CD4-positive, alpha-beta T cell (primary cell): ENCODE results near the gene LCNL1. TPM values are rescaled to one million over a fixed set of nuclear protein-coding genes. Genes with fewer than 3 reads are reported as not detected.

Experiments used
- ATAC-seq: fragments of 200-7000 bp; cut with Tn5 transposase; one replicate; pipeline ENCODE4 v1.10.0; 2022; ENCODE audit warnings: mild to moderate bottlenecking; ENCODE audit not compliant: poor library complexity
- CTCF ChIA-PET: fragments of 350-600 bp; sonication (Branson Sonifier 250); formaldehyde crosslinking; loops from one replicate; lab custom pipeline; 2021; ENCODE audit warnings: antibody characterized with exemption, inconsistent platforms; lab: Charles Lee
- POLR2A ChIA-PET: fragments of 350-600 bp; sonication (Branson Sonifier 250); formaldehyde crosslinking; loops from one replicate; lab custom pipeline; 2021; ENCODE audit warnings: antibody characterized with exemption, inconsistent platforms; lab: Charles Lee
- DNase-seq, 14 experiments: peaks; one replicate each; pipeline ENCODE4 v3.0.0-alpha.2; 2013 to 2020; ENCODE audit warnings: mixed read lengths in 2 of 14
- H3K27ac ChIP-seq, 2 donors: one replicate each; pipeline versions ENCODE4 v1.5.1 to v1.7.0; 2013; ENCODE audit warnings: low read length in 2 of 2, low read depth in 1 of 2, mild to moderate bottlenecking in 1 of 2
- H3K27me3 ChIP-seq, 2 experiments: 1 replicate in 1 of 2; 2 replicates in 1 of 2; pipeline versions ENCODE4 v1.6.1 to v1.7.0; 2013; ENCODE audit warnings: low read length in 2 of 2, control low read depth in 1 of 2, mild to moderate bottlenecking in 1 of 2, moderate library complexity in 1 of 2; ENCODE audit not compliant: insufficient read depth in 2 of 2, control insufficient read depth in 1 of 2
- H3K36me3 ChIP-seq: one replicate; pipeline ENCODE4 v1.6.1; 2013; ENCODE audit warnings: low read length, control low read depth; ENCODE audit not compliant: insufficient read depth
- H3K4me1 ChIP-seq: one replicate; pipeline ENCODE4 v1.6.1; 2013; ENCODE audit warnings: low read length, control low read depth; ENCODE audit not compliant: insufficient read depth
- H3K4me3 ChIP-seq: one replicate; pipeline ENCODE4 v1.5.1; 2013; ENCODE audit warnings: mild to moderate bottlenecking, low read length, moderate library complexity
- H3K9me3 ChIP-seq, 2 experiments: 1 replicate in 1 of 2; 2 replicates in 1 of 2; pipeline versions ENCODE4 v1.6.1 to v1.7.0; 2013; ENCODE audit warnings: low read length in 2 of 2, mild to moderate bottlenecking in 2 of 2, control low read depth in 1 of 2, moderate library complexity in 1 of 2; ENCODE audit not compliant: control insufficient read depth in 1 of 2, insufficient read depth in 1 of 2
- H3K27ac Mint-ChIP-seq: one replicate; pipeline ENCODE4 v1.8.0; 2020; ENCODE audit warnings: mixed read lengths
- H3K27me3 Mint-ChIP-seq: one replicate; pipeline ENCODE4 v1.8.0; 2021; ENCODE audit warnings: mixed read lengths
- H3K36me3 Mint-ChIP-seq: one replicate; pipeline ENCODE4 v1.8.0; 2021; ENCODE audit warnings: low read depth, mixed read lengths
- H3K4me1 Mint-ChIP-seq: one replicate; pipeline ENCODE4 v1.8.0; 2021; ENCODE audit warnings: low read depth, mixed read lengths
- H3K4me3 Mint-ChIP-seq: one replicate; pipeline ENCODE4 v1.8.0; 2020; ENCODE audit warnings: mild to moderate bottlenecking, mixed read lengths
- H3K9me3 Mint-ChIP-seq: one replicate; pipeline ENCODE4 v1.8.0; 2020; ENCODE audit warnings: mixed read lengths
- intact Hi-C, 2 experiments: fragments of 100-400 bp; cut with DNase I in 1 of 2; cut with micrococcal nuclease in 1 of 2; formaldehyde crosslinking; loops; one replicate each; pipeline versions ENCODE4 v1.15.1 to v1.9.0; 2023 to 2025; cut with DNase I, micrococcal nuclease
- total RNA-seq, 174 experiments: library from RNA in 2 of 174; stranded (reverse) in 2 of 174; gene quantifications; one replicate each; pipeline ENCODE4 v1.2.3 and lab custom pipeline; 2021 to 2026
- TF ChIP-seq, protein P1 (sequence below): fragments of 200-600 bp; IDR thresholded peaks from one replicate; pipeline ENCODE4 v1.8.0; 2022; ENCODE audit warnings: antibody characterized with exemption, mild to moderate bottlenecking

The LCNL1 gene
- total RNA-seq, 2 experiments from 2014 or later, result 0.93 to 1.0 TPM

DNA sequence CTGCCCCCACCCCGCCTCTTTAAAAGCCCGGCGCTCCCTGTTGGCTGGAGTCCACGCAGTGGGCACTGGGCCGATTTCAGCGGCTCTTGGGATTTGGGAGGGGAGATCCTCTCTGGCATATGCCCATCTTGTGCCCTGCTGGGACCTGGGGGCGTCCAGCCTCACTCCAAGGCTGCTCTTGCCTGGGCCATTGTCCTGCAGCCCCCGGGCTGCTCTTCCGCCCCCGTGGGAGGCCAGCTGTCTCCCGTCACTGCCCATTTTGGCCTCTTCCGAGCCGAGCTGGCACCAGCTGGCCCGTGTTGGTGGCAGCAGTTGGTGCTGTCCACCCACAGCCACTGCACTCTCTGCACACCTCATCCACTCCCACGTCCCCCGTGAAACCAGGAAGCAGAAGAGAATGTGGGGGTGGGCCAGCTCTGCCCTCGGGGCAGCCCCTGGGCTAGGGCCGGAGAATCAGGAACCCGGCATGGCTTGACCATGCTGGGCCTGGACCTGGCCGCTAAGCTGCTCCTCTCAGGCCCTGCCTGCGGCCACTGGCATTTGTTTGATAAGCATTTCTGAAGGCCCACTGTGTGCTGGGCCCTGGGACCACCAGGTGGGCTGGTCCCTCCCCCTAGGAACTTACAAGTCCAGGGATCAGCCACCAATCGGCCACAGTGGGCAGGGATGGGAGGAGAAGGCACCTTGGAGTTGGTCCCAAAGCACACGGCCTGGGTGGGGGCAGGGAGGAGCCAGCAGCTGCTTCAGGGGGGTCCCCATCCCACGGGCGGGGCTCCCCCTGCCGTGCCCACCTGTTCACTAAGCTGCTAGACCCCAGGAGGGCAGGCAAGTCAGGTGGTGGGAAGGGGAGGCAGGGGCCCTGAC lies 35.5 kb upstream of the LCNL1 start:
- ChIA-PET CTCF (interaction anchor here (1.2 to 2.2 kb wide), 4 partner anchors 74 to 88 kb away, joined by 3 to 13 read pairs (median 4); partner anchors contain the start of gene FUT7), POLR2A (interaction anchor here (1.2 to 1.3 kb wide), 2 partner anchors 45 to 87 kb away, joined by 3 to 4 read pairs; partner anchors contain the start of gene PAXX)
- ATAC-seq (no peak), DNase-seq (no peak)
- TF ChIP-seq, protein P1, sequence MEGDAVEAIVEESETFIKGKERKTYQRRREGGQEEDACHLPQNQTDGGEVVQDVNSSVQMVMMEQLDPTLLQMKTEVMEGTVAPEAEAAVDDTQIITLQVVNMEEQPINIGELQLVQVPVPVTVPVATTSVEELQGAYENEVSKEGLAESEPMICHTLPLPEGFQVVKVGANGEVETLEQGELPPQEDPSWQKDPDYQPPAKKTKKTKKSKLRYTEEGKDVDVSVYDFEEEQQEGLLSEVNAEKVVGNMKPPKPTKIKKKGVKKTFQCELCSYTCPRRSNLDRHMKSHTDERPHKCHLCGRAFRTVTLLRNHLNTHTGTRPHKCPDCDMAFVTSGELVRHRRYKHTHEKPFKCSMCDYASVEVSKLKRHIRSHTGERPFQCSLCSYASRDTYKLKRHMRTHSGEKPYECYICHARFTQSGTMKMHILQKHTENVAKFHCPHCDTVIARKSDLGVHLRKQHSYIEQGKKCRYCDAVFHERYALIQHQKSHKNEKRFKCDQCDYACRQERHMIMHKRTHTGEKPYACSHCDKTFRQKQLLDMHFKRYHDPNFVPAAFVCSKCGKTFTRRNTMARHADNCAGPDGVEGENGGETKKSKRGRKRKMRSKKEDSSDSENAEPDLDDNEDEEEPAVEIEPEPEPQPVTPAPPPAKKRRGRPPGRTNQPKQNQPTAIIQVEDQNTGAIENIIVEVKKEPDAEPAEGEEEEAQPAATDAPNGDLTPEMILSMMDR, result no peak
- no peak overlapping the region for H3K27ac ChIP-seq
- Mint-ChIP-seq H3K4me1 (peaks cover 10% of the 10 kb centered on the region), H3K36me3 (peaks cover 5% of the 10 kb centered on the region), H3K27ac (no peak overlapping the region), H3K9me3 (no peaks in the 10 kb centered on the region), H3K27me3 (no peaks in the 10 kb centered on the region), H3K4me3 (peak overlapping the region; percentile 34)
- peaks cover 10% of the 10 kb centered on the region for H3K36me3 ChIP-seq
- H3K9me3 ChIP-seq, result no peaks in the 10 kb centered on the region
- intact Hi-C loops, result loop anchor here in 1 of 2 experiments (10.0 kb wide), 1 partner anchor 102 kb away; the partner anchor contains the start of genes AJM1 and PHPT1
- no peaks in the 10 kb centered on the region for H3K27me3 ChIP-seq
- H3K4me3 ChIP-seq, result no peak overlapping the region
- peaks cover 57% of the 10 kb centered on the region for H3K4me1 ChIP-seq

DNA sequence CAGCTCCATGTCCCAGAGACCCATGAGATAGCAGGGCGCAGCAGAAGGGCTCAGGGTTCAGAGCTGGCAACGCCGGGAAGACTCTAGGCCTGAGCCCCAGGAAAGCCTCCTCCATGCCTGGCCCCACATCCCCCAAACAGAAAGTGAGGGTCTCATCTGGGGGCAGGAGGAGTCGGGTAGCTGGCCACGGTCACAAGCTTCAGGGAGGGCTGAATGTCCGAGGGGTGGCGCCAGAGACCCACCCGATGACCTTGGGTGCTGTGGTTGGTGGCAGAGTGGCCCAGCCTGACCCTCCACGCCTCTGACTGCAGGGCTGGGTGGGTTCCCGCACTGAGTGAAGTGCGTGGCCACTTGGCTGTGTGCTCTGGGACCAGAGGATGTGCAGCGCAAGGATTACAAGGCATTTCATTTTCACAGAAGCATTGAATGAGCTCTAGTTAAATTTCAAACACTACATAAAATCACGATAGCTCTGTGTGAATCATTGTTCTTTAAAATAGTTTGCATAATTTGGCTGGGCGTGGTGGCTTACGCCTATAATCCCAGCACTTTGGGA lies 34.8 kb upstream of the LCNL1 start:
- TF ChIP-seq, protein P1, result peak; percentile 16
- Histone ChIP-seq H3K27me3 (no peaks in the 10 kb centered on the region), H3K4me3 (no peak overlapping the region), H3K4me1 (peaks cover 51% of the 10 kb centered on the region), H3K36me3 (peaks cover 3% of the 10 kb centered on the region), H3K9me3 (no peaks in the 10 kb centered on the region), H3K27ac (no peak overlapping the region)
- H3K36me3 Mint-ChIP-seq, result no peaks in the 10 kb centered on the region
- intact Hi-C loops, result loop anchor here in 1 of 2 experiments (10.0 kb wide), 1 partner anchor 103 kb away; the partner anchor contains the start of genes AJM1 and PHPT1
- H3K9me3 Mint-ChIP-seq, result no peaks in the 10 kb centered on the region
- H3K4me1 Mint-ChIP-seq, result peaks cover 10% of the 10 kb centered on the region
- H3K4me3 Mint-ChIP-seq, result peak overlapping the region; percentile 65
- peak in 3 of 14 experiments; percentile 4 to 40 (median 28) for DNase-seq
- no peak for ATAC-seq
- ChIA-PET POLR2A (interaction anchor here (0.8 to 1.3 kb wide), 4 partner anchors 12 to 86 kb away, joined by 3 to 4 read pairs (median 4); partner anchors contain the start of gene PAXX), CTCF (interaction anchor here (1.2 to 2.2 kb wide), 4 partner anchors 75 to 87 kb away, joined by 3 to 13 read pairs (median 4); partner anchors contain the start of gene FUT7)
- no peaks in the 10 kb centered on the region for H3K27me3 Mint-ChIP-seq
- H3K27ac Mint-ChIP-seq, result peak overlapping the region; percentile 27

DNA sequence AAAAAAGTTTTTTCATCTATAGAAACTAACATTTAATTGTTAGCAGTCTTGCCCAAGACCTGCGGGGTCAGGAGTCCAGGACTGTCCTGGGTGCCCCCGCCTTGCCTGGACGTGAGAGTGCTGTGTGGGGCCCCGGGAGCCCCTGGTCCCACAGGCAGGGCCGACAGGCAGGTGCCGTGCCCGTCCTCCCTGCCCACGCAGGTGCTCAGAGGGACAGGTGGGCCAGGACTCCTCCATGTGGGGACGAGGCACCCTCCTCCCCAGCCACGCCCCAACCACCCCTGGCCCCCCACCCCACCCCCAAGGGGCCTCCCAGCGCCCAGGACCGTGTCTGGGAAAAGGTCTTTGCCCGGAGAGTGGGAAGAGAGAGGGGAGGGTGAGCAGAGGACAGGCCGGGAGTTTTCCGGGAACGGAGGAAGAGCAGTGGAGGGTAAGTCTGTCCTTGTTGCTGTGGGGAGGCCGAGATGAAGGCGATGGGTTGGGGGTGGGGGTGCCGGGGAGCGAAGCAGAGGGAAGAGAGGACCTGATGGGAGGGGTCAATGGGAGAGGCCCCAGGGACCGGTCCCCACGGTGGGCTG lies 33.5 kb upstream of the LCNL1 start:
- TF ChIP-seq, protein P1, result no peak
- CTCF ChIA-PET, result no interaction called here
- H3K4me3 ChIP-seq, result peak overlapping the region; percentile 69
- no peaks in the 10 kb centered on the region for H3K27me3 ChIP-seq
- intact Hi-C loops, result loop anchor here in 1 of 2 experiments (10.0 kb wide), 1 partner anchor 105 kb away; the partner anchor contains the start of genes AJM1 and PHPT1
- no peaks in the 10 kb centered on the region for H3K9me3 Mint-ChIP-seq
- H3K27ac Mint-ChIP-seq, result peak overlapping the region; percentile 86
- peak in 1 of 14 experiments; percentile 7 for DNase-seq
- ATAC-seq, result no peak
- H3K4me1 ChIP-seq, result peaks cover 42% of the 10 kb centered on the region
- no peaks in the 10 kb centered on the region for H3K36me3 Mint-ChIP-seq
- H3K36me3 ChIP-seq, result no peaks in the 10 kb centered on the region
- peak overlapping the region; percentile 83 for H3K4me3 Mint-ChIP-seq
- no peaks in the 10 kb centered on the region for H3K27me3 Mint-ChIP-seq
- H3K4me1 Mint-ChIP-seq, result peaks cover 10% of the 10 kb centered on the region
- peak overlapping the region; percentile 29 to 56 for H3K27ac ChIP-seq
- H3K9me3 ChIP-seq, result no peaks in the 10 kb centered on the region
- POLR2A ChIA-PET, result interaction anchor here (1.0 to 2.3 kb wide), 2 partner anchors 24 to 43 kb away, joined by 3 to 9 read pairs; partner anchors contain the start of gene PAXX
